Naive thymus-derived CD4-positive, alpha-beta T cell (primary cell): ENCODE measurements around the gene GABRG3. TPM values are rescaled to one million over a fixed set of nuclear protein-coding genes. Genes with fewer than 3 reads are reported as not detected.

Source experiments
- ATAC-seq: fragments of 150-1000 bp; cut with Tn5 transposase; 2 replicates; pipeline ENCODE4 v1.10.0; 2021; ENCODE audit warnings: mild to moderate bottlenecking, moderate library complexity
- CTCF ChIA-PET: fragments of 350-600 bp; sonication (Branson Sonifier 250); formaldehyde crosslinking; loops from one replicate; lab custom pipeline; 2021; ENCODE audit warnings: antibody characterized with exemption; lab: Charles Lee
- POLR2A ChIA-PET: fragments of 350-600 bp; sonication (Branson Sonifier 250); formaldehyde crosslinking; loops from one replicate; lab custom pipeline; 2021; ENCODE audit warnings: antibody characterized with exemption, inconsistent platforms; lab: Charles Lee
- DNase-seq, 9 donors: peaks; one replicate each; pipeline versions ENCODE4 v3.0.0 to v3.0.0-alpha.2; 2020 to 2022; ENCODE audit warnings: mixed read lengths in 1 of 9
- H3K27ac ChIP-seq: one replicate; pipeline ENCODE4 v1.7.0; 2013; ENCODE audit warnings: mild to moderate bottlenecking, low read depth, low read length, moderate library complexity
- H3K27me3 ChIP-seq, 2 donors: one replicate each; pipeline ENCODE4 v1.7.0; 2013; ENCODE audit warnings: low read length in 2 of 2, mild to moderate bottlenecking in 2 of 2, moderate library complexity in 2 of 2; ENCODE audit not compliant: control insufficient read depth in 2 of 2, insufficient read depth in 2 of 2
- H3K36me3 ChIP-seq, 3 experiments: 1 replicate in 2 of 3; 2 replicates in 1 of 3; pipeline ENCODE4 v1.7.0; 2013; ENCODE audit warnings: low read length in 3 of 3, mild to moderate bottlenecking in 3 of 3, moderate library complexity in 1 of 3; ENCODE audit not compliant: insufficient read depth in 3 of 3, control insufficient read depth in 2 of 3
- H3K4me1 ChIP-seq, 2 donors: one replicate each; pipeline ENCODE4 v1.7.0; 2013; ENCODE audit warnings: low read length in 2 of 2, mild to moderate bottlenecking in 2 of 2, moderate library complexity in 1 of 2; ENCODE audit not compliant: control insufficient read depth in 2 of 2, insufficient read depth in 2 of 2
- H3K4me3 ChIP-seq: 2 replicates; pipeline ENCODE4 v1.7.0; 2013; ENCODE audit warnings: mild to moderate bottlenecking, low read length
- H3K9me3 ChIP-seq, 3 experiments: 1 replicate in 2 of 3; 2 replicates in 1 of 3; pipeline ENCODE4 v1.7.0; 2013; ENCODE audit warnings: low read length in 3 of 3; ENCODE audit not compliant: control insufficient read depth in 2 of 3
- H3K27ac Mint-ChIP-seq, 9 donors: one replicate each; pipeline ENCODE4 v1.8.0; 2020 to 2022; ENCODE audit warnings: mixed read lengths in 9 of 9, mild to moderate bottlenecking in 8 of 9, moderate library complexity in 5 of 9, inconsistent platforms in 2 of 9
- H3K27me3 Mint-ChIP-seq, 5 donors: one replicate each; pipeline ENCODE4 v1.8.0; 2021 to 2022; ENCODE audit warnings: mixed read lengths in 5 of 5, mild to moderate bottlenecking in 1 of 5
- H3K36me3 Mint-ChIP-seq, 5 donors: one replicate each; pipeline ENCODE4 v1.8.0; 2020 to 2022; ENCODE audit warnings: mixed read lengths in 5 of 5, mild to moderate bottlenecking in 3 of 5, inconsistent platforms in 1 of 5
- H3K4me1 Mint-ChIP-seq, 7 donors: one replicate each; pipeline ENCODE4 v1.8.0; 2020 to 2022; ENCODE audit warnings: mixed read lengths in 7 of 7, mild to moderate bottlenecking in 3 of 7, inconsistent platforms in 1 of 7
- H3K4me3 Mint-ChIP-seq, 10 donors: one replicate each; pipeline ENCODE4 v1.8.0; 2020 to 2022; ENCODE audit warnings: mild to moderate bottlenecking in 10 of 10, mixed read lengths in 10 of 10, moderate library complexity in 6 of 10, inconsistent platforms in 2 of 10
- H3K9me3 Mint-ChIP-seq, 11 donors: one replicate each; pipeline ENCODE4 v1.8.0; 2020 to 2022; ENCODE audit warnings: mixed read lengths in 11 of 11, mild to moderate bottlenecking in 4 of 11, inconsistent platforms in 1 of 11, moderate library complexity in 1 of 11
- intact Hi-C, 2 donors: fragments of 100-400 bp; cut with micrococcal nuclease; formaldehyde crosslinking; loops; one replicate each; pipeline ENCODE4 v1.15.1; 2023
- polyA plus RNA-seq, 2 donors: library from polyadenylated mRNA; unstranded; fragments of 300-500 nt; fragmentation: Illumina TruSeq; gene quantifications; one replicate each; pipeline ENCODE4 v1.2.3, GENCODE V29; 2021
- total RNA-seq, 6 experiments: library from RNA in 5 of 6; stranded (reverse) in 5 of 6; gene quantifications; 1 replicate in 5 of 6; 2 replicates in 1 of 6; pipeline ENCODE4 v1.2.3 and lab custom pipeline; 2021 to 2026

GABRG3 gene
- total and polyA plus RNA-seq, 7 experiments from 2014 or later = not detected

DNA sequence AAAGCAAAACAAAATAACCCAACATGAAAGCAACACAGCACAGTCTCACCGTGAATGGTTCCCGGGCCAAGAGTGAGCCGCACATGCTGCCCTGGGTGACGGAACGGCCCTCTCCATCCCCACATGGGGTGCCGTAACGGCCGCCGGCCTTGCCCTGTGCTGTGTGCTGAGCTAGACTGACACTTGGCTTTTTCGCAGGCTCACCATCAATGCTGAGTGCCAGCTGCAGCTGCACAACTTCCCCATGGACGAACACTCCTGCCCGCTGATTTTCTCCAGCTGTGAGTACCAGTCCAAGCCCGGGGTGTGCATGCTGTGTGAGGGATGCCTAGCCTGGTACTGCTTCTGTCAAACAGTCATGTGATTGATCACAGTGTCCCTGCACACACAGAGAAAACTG lies 357.6 kb downstream of the GABRG3 start:
- H3K36me3 ChIP-seq = no peaks in the 10 kb centered on the region
- ChIA-PET POLR2A (no interaction called here), CTCF (no interaction called here)
- ATAC-seq (no peak), DNase-seq (no peak)
- Mint-ChIP-seq H3K4me3 (no peak overlapping the region), H3K9me3 (peaks cover 2 to 19% (median 5%) of the 10 kb centered on the region in 11 donors), H3K36me3 (peaks cover 0 to 2% (median 0%) of the 10 kb centered on the region in 5 donors), H3K27ac (no peak overlapping the region), H3K27me3 (no peaks in the 10 kb centered on the region), H3K4me1 (no peaks in the 10 kb centered on the region)
- H3K27ac ChIP-seq = no peak overlapping the region
- H3K27me3 ChIP-seq = no peaks in the 10 kb centered on the region
- intact Hi-C loops = no loop called here
- no peaks in the 10 kb centered on the region for H3K4me1 ChIP-seq
- H3K4me3 ChIP-seq = no peak overlapping the region
- H3K9me3 ChIP-seq = no peaks in the 10 kb centered on the region

DNA sequence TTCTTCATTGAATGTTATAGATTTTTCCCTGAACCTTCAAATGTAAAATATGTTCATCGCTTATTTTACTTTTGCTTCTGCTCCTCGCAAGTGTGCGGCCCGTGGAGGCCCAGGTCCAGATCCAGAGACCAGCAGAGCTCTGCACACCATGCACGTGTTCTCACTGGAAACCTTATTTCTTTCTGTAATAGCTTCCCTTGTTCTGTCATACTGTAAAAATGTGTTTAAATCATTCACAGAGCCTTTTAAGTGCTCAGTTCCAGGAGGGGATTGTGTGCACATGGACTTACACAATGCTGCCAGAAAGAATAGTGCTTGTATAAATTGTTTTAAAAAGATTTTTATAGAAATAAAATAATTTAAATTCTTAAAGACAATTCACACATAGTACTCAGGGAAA lies 359.3 kb downstream of the GABRG3 start:
- Histone ChIP-seq H3K27ac (no peak overlapping the region), H3K9me3 (no peaks in the 10 kb centered on the region), H3K36me3 (no peaks in the 10 kb centered on the region), H3K4me3 (no peak overlapping the region), H3K4me1 (no peaks in the 10 kb centered on the region), H3K27me3 (no peaks in the 10 kb centered on the region)
- DNase-seq = no peak
- intact Hi-C loops = no loop called here
- no peak overlapping the region for H3K27ac Mint-ChIP-seq
- POLR2A ChIA-PET = no interaction called here
- peaks cover 0 to 16% (median 3%) of the 10 kb centered on the region in 11 donors for H3K9me3 Mint-ChIP-seq
- H3K4me3 Mint-ChIP-seq = no peak overlapping the region
- no peaks in the 10 kb centered on the region for H3K27me3 Mint-ChIP-seq
- no peaks in the 10 kb centered on the region for H3K4me1 Mint-ChIP-seq
- no peak for ATAC-seq
- H3K36me3 Mint-ChIP-seq = no peaks in the 10 kb centered on the region
- CTCF ChIA-PET = no interaction called here

DNA sequence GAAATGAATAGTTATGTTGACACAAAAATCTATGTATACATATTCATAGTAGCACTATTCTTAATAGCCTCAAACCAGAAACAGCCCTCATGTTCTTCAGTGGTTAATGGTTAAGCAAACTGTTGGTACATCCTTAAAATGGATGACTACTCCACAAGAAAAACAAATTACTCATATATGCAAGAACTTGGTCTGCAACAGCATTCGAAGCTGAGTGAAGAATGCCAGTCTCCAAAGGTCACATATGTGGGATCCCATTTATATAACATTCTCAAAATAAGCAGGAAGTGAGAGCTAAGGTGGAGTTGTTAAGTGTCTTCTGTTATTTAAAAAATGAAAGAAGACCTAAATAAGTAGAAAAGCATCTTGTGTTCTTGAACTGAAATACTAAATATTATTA lies 365.7 kb downstream of the GABRG3 start:
- intact Hi-C loops = no loop called here
- no peaks in the 10 kb centered on the region for H3K4me1 Mint-ChIP-seq
- ChIA-PET POLR2A (no interaction called here), CTCF (no interaction called here)
- Histone ChIP-seq H3K9me3 (no peaks in the 10 kb centered on the region), H3K4me1 (no peaks in the 10 kb centered on the region), H3K27me3 (no peaks in the 10 kb centered on the region), H3K27ac (no peak overlapping the region), H3K4me3 (no peak overlapping the region), H3K36me3 (no peaks in the 10 kb centered on the region)
- H3K9me3 Mint-ChIP-seq = peaks cover 0 to 13% (median 4%) of the 10 kb centered on the region in 11 donors
- DNase-seq (no peak), ATAC-seq (no peak)
- no peak overlapping the region for H3K27ac Mint-ChIP-seq
- no peaks in the 10 kb centered on the region for H3K36me3 Mint-ChIP-seq
- H3K4me3 Mint-ChIP-seq = no peak overlapping the region
- no peaks in the 10 kb centered on the region for H3K27me3 Mint-ChIP-seq

DNA sequence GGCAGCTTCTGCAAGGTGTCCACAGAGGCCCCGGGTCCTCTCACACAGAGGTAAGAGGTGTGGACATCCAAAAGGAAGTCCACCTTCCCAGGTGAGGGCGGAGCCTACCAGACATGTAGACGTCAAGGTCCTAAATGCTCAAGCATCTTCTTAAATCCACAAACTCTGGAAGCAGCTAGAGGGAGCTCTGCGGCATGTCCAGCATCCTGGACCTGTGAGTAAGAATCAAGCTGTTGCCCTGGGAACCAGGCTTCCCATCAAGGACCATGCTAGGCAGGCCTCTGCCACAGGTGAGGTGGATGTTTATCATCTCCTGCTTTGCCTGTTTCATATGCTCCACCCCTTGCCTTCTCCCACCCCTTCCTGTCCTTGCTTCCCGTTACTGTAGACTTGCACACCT lies 368.2 kb downstream of the GABRG3 start:
- no peaks in the 10 kb centered on the region for H3K9me3 ChIP-seq
- intact Hi-C loops = no loop called here
- CTCF ChIA-PET = no interaction called here
- POLR2A ChIA-PET = no interaction called here
- no peak overlapping the region for H3K27ac ChIP-seq
- no peak overlapping the region for H3K27ac Mint-ChIP-seq
- H3K4me1 ChIP-seq = no peaks in the 10 kb centered on the region
- ATAC-seq (no peak), DNase-seq (no peak)
- no peak overlapping the region for H3K4me3 Mint-ChIP-seq
- no peaks in the 10 kb centered on the region for H3K36me3 Mint-ChIP-seq
- H3K36me3 ChIP-seq = no peaks in the 10 kb centered on the region
- H3K4me3 ChIP-seq = no peak overlapping the region
- no peaks in the 10 kb centered on the region for H3K27me3 ChIP-seq
- H3K9me3 Mint-ChIP-seq = peaks cover 0 to 16% (median 4%) of the 10 kb centered on the region in 11 donors
- no peaks in the 10 kb centered on the region for H3K4me1 Mint-ChIP-seq
- H3K27me3 Mint-ChIP-seq = no peaks in the 10 kb centered on the region

DNA sequence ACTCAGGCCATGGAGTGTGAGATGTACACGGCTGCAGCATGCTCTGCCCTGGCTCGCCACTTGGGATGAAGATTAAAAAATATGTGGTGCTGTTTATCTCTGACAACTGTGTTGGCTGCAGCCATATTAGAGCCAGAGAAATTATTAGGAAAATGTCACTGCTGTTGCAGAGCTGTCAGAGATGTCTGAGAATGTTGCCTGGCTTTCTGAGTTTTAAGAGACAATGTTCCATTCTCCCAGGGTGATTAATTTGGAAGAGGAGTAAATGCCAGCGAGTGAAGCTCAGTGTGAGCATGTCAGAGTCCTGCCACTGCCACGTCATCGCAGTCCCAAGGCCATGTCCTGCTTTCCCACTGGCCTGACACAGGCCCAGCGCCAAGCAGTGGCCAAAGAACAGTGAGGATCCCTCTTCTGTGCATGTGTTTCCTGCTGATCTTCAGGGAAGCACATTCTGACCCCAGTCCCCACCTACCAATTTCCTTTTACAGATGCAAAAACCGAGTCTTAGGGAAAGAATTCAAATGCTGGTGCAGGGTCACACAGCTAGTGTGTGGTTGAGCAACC lies 370.9 kb downstream of the GABRG3 start:
- H3K4me1 ChIP-seq = no peaks in the 10 kb centered on the region
- no peak overlapping the region for H3K27ac ChIP-seq
- no peak overlapping the region for H3K4me3 ChIP-seq
- no peaks in the 10 kb centered on the region for H3K9me3 ChIP-seq
- CTCF ChIA-PET = no interaction called here
- POLR2A ChIA-PET = no interaction called here
- H3K27me3 Mint-ChIP-seq = no peaks in the 10 kb centered on the region
- DNase-seq = no peak
- H3K4me3 Mint-ChIP-seq = no peak overlapping the region
- intact Hi-C loops = no loop called here
- no peaks in the 10 kb centered on the region for H3K36me3 Mint-ChIP-seq
- peaks cover 0 to 21% (median 4%) of the 10 kb centered on the region in 11 donors for H3K9me3 Mint-ChIP-seq
- H3K4me1 Mint-ChIP-seq = no peaks in the 10 kb centered on the region
- no peak for ATAC-seq
- no peaks in the 10 kb centered on the region for H3K36me3 ChIP-seq
- no peak overlapping the region for H3K27ac Mint-ChIP-seq
- no peaks in the 10 kb centered on the region for H3K27me3 ChIP-seq

DNA sequence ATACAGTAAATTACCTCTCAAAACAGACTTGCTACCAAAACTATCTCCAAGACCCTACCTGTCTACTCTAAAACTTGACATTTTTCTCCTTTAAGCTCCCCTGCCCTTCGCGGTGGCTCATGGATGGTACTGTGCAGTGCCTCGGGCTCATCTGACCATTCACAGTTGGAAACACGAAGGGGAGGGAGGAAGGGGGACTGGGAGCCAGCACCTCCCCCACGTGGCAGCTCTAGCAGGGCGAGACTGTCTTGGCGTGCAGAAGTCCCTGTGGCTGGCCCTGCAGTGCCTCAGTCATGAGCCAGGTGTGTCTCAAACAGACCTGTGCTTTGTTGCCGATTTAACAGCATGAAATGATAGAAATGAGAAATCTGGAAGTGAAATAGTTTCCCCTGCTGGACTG lies 372.0 kb downstream of the GABRG3 start:
- Mint-ChIP-seq H3K4me3 (no peak overlapping the region), H3K4me1 (no peaks in the 10 kb centered on the region), H3K27ac (no peak overlapping the region), H3K27me3 (no peaks in the 10 kb centered on the region), H3K9me3 (peaks cover 0 to 17% (median 4%) of the 10 kb centered on the region in 11 donors), H3K36me3 (no peaks in the 10 kb centered on the region)
- DNase-seq (no peak), ATAC-seq (no peak)
- H3K27ac ChIP-seq = no peak overlapping the region
- H3K4me1 ChIP-seq = no peaks in the 10 kb centered on the region
- CTCF ChIA-PET = no interaction called here
- no peaks in the 10 kb centered on the region for H3K36me3 ChIP-seq
- intact Hi-C loops = no loop called here
- H3K27me3 ChIP-seq = no peaks in the 10 kb centered on the region
- POLR2A ChIA-PET = no interaction called here
- no peaks in the 10 kb centered on the region for H3K9me3 ChIP-seq
- no peak overlapping the region for H3K4me3 ChIP-seq

DNA sequence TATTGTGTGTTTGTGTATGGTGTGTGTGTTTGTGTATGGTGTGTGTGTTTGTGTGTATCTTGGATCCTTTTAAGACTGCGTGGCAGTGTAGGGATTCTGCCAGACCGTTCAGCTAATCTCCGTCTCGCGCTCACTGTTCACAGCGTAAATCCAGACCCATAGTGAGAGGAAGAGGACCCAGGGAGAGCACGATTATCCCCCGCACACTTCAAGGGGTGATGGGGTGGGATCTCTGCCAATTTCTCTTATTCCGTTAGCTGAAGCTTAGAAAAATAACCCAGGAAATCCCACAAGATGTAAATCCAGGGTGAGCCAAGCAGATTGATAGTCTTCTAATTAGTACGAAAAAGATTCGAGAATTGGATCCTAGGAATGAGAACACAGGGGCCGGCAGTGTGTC lies 381.2 kb downstream of the GABRG3 start:
- H3K27me3 ChIP-seq = no peaks in the 10 kb centered on the region
- ChIA-PET CTCF (no interaction called here), POLR2A (no interaction called here)
- H3K4me1 ChIP-seq = no peaks in the 10 kb centered on the region
- H3K27ac Mint-ChIP-seq = no peak overlapping the region
- ATAC-seq (no peak), DNase-seq (no peak)
- no peak overlapping the region for H3K4me3 ChIP-seq
- no peaks in the 10 kb centered on the region for H3K9me3 ChIP-seq
- H3K36me3 Mint-ChIP-seq = no peaks in the 10 kb centered on the region
- H3K9me3 Mint-ChIP-seq = peaks cover 0 to 5% (median 3%) of the 10 kb centered on the region in 11 donors
- H3K4me1 Mint-ChIP-seq = no peaks in the 10 kb centered on the region
- intact Hi-C loops = no loop called here
- H3K27ac ChIP-seq = no peak overlapping the region
- no peak overlapping the region for H3K4me3 Mint-ChIP-seq
- no peaks in the 10 kb centered on the region for H3K27me3 Mint-ChIP-seq
- H3K36me3 ChIP-seq = no peaks in the 10 kb centered on the region
